HEK293 (cell line): Measurements from ENCODE around the gene MAT2A.
A peak's percentile ranks its signal among the peaks of the same experiment; 100 is the strongest.

Experiments
- EGR2 ChIP-seq: fragments of 450-650 bp; formaldehyde crosslinking; IDR thresholded peaks from 2 replicates; pipeline ENCODE4 v1.5.1; 2016; ENCODE audit warnings: low read depth, missing biosample characterization, missing genetic modification characterization
- GLIS1 ChIP-seq: fragments of 450-650 bp; formaldehyde crosslinking; IDR thresholded peaks from 2 replicates; pipeline ENCODE4 v1.5.1; 2016; ENCODE audit warnings: missing biosample characterization, missing genetic modification characterization
- HIC1 ChIP-seq: fragments of 450-650 bp; formaldehyde crosslinking; IDR thresholded peaks from 2 replicates; pipeline ENCODE4 v1.5.1; 2016; ENCODE audit warnings: missing biosample characterization, missing genetic modification characterization
- INSM2 ChIP-seq: fragments of 450-650 bp; formaldehyde crosslinking; IDR thresholded peaks from 2 replicates; pipeline ENCODE4 v1.5.1; 2016; ENCODE audit warnings: missing biosample characterization, missing genetic modification characterization
- PRDM10 ChIP-seq: fragments of 450-650 bp; formaldehyde crosslinking; IDR thresholded peaks from 2 replicates; pipeline ENCODE4 v1.5.1; 2016; ENCODE audit warnings: missing biosample characterization, missing genetic modification characterization
- PRDM2 ChIP-seq: fragments of 450-650 bp; formaldehyde crosslinking; IDR thresholded peaks from 2 replicates; pipeline ENCODE4 v1.5.1; 2016; ENCODE audit warnings: missing biosample characterization, missing genetic modification characterization, borderline replicate concordance
- ZBTB8A ChIP-seq: fragments of 450-650 bp; formaldehyde crosslinking; IDR thresholded peaks from 2 replicates; pipeline ENCODE4 v1.5.1; 2016; ENCODE audit warnings: missing biosample characterization, missing genetic modification characterization
- ZFHX2 ChIP-seq: fragments of 450-650 bp; formaldehyde crosslinking; conservative IDR thresholded peaks from 2 replicates; pipeline ENCODE4 v1.5.1; 2016; ENCODE audit warnings: missing biosample characterization, missing genetic modification characterization
- ZFP3 ChIP-seq: fragments of 450-650 bp; formaldehyde crosslinking; IDR thresholded peaks from 2 replicates; pipeline ENCODE4 v1.5.1; 2016; ENCODE audit warnings: low read depth, missing biosample characterization, missing genetic modification characterization
- ZNF214 ChIP-seq: fragments of 450-650 bp; formaldehyde crosslinking; IDR thresholded peaks from 2 replicates; pipeline ENCODE4 v1.5.1; 2017; ENCODE audit warnings: missing biosample characterization, mild to moderate bottlenecking, missing genetic modification characterization, borderline replicate concordance
- ZNF223 ChIP-seq: fragments of 450-650 bp; formaldehyde crosslinking; IDR thresholded peaks from 2 replicates; pipeline ENCODE4 v1.5.1; 2016; ENCODE audit warnings: missing biosample characterization, missing genetic modification characterization
- ZNF24 ChIP-seq: fragments of 450-650 bp; formaldehyde crosslinking; IDR thresholded peaks from 2 replicates; pipeline ENCODE4 v1.5.1; 2016; ENCODE audit warnings: missing biosample characterization, missing genetic modification characterization
- ZNF274 ChIP-seq, 2 experiments: fragments of 200-500 bp in 1 of 2; fragments of 450-650 bp in 1 of 2; sonication (Bioruptor generic) in 1 of 2; formaldehyde crosslinking in 1 of 2; IDR thresholded peaks; 2 replicates each; pipeline versions ENCODE4 v1.5.1 to v1.6.1; 2014 to 2016; ENCODE audit warnings: borderline replicate concordance in 1 of 2, inconsistent platforms in 1 of 2, low read length in 1 of 2, missing biosample characterization in 1 of 2, missing genetic modification characterization in 1 of 2
- ZNF302 ChIP-seq: fragments of 450-650 bp; formaldehyde crosslinking; IDR thresholded peaks from 2 replicates; pipeline ENCODE4 v1.5.1; 2016; ENCODE audit warnings: missing biosample characterization, missing genetic modification characterization, low read depth
- ZNF324 ChIP-seq: fragments of 450-650 bp; formaldehyde crosslinking; IDR thresholded peaks from 2 replicates; pipeline ENCODE4 v1.5.1; 2016; ENCODE audit warnings: missing biosample characterization, missing genetic modification characterization
- ZNF37A ChIP-seq: fragments of 450-650 bp; IDR thresholded peaks from 2 replicates; pipeline ENCODE4 v1.5.1; 2018; ENCODE audit warnings: missing biosample characterization, missing genetic modification characterization
- ZNF473 ChIP-seq: fragments of 450-650 bp; formaldehyde crosslinking; IDR thresholded peaks from 2 replicates; pipeline ENCODE4 v1.5.1; 2017; ENCODE audit warnings: missing biosample characterization, missing genetic modification characterization
- ZNF48 ChIP-seq: fragments of 450-650 bp; formaldehyde crosslinking; IDR thresholded peaks from 2 replicates; pipeline ENCODE4 v1.5.1; 2016; ENCODE audit warnings: missing biosample characterization, missing genetic modification characterization
- ZNF514 ChIP-seq: fragments of 450-650 bp; formaldehyde crosslinking; IDR thresholded peaks from 2 replicates; pipeline ENCODE4 v1.5.1; 2016; ENCODE audit warnings: missing biosample characterization, missing genetic modification characterization
- ZNF600 ChIP-seq: fragments of 450-650 bp; formaldehyde crosslinking; IDR thresholded peaks from 2 replicates; pipeline ENCODE4 v1.5.1; 2016; ENCODE audit warnings: missing biosample characterization, missing genetic modification characterization
- ZNF624 ChIP-seq: fragments of 450-650 bp; formaldehyde crosslinking; IDR thresholded peaks from 2 replicates; pipeline ENCODE4 v1.5.1; 2017; ENCODE audit warnings: missing biosample characterization, missing genetic modification characterization
- ZNF629 ChIP-seq: fragments of 450-650 bp; formaldehyde crosslinking; IDR thresholded peaks from 2 replicates; pipeline ENCODE4 v1.5.1; 2017; ENCODE audit warnings: missing biosample characterization, missing genetic modification characterization
- ZNF660 ChIP-seq: fragments of 450-650 bp; IDR thresholded peaks from 2 replicates; pipeline ENCODE4 v1.5.1; 2018; ENCODE audit warnings: missing biosample characterization, mild to moderate bottlenecking, missing genetic modification characterization
- ZNF701 ChIP-seq: fragments of 450-650 bp; formaldehyde crosslinking; IDR thresholded peaks from 2 replicates; pipeline ENCODE4 v1.5.1; 2016; ENCODE audit warnings: missing biosample characterization, missing genetic modification characterization
- ZNF707 ChIP-seq: fragments of 450-650 bp; formaldehyde crosslinking; IDR thresholded peaks from 2 replicates; pipeline ENCODE4 v1.5.1; 2016; ENCODE audit warnings: missing biosample characterization, missing genetic modification characterization

Gene MAT2A

GRCh38 chr2:85538507-85539360 is at the start of gene MAT2A (continued):
- TF ChIP-seq INSM2 (peak; percentile 34; the same call in 1 of the 2 replicates), ZNF624 (tag by site-specific recombination) (no peak), ZNF214 (no peak), GLIS1 (peak; percentile 83), HIC1 (peak; percentile 50; the same call in 1 of the 2 replicates), ZNF701 (tag by site-specific recombination) (no peak), EGR2 (tag by site-specific recombination) (no peak; the same call in 1 of the 2 replicates), ZNF629 (tag by site-specific recombination) (peak; percentile 79), ZNF274 (IDR thresholded peaks at IDR 0.05; ENCODE audit: low read length) (no peak), ZNF274 (tag by site-specific recombination; IDR thresholded peaks at IDR 0.05; ENCODE audit: borderline replicate concordance) (no peak), ZNF37A (tag by site-specific recombination) (no peak), ZNF324 (tag by site-specific recombination) (peak; percentile 67), ZFHX2 (tag by site-specific recombination) (peak; percentile 35), ZNF24 (0 out of 2 replicates have a peak, but pooled peaks have one; percentile 57), ZNF473 (tag by site-specific recombination) (no peak), PRDM2 (tag by site-specific recombination) (no peak), PRDM10 (tag by site-specific recombination) (peak; percentile 100), ZBTB8A (tag by site-specific recombination) (no peak; the same call in none of the 2 replicates), ZNF707 (tag by site-specific recombination) (no peak), ZFP3 (tag by site-specific recombination) (no peak), ZNF223 (tag by site-specific recombination) (no peak), ZNF600 (tag by site-specific recombination) (peak; percentile 59; the same call in 1 of the 2 replicates), ZNF302 (tag by site-specific recombination) (no peak), ZNF660 (tag by site-specific recombination) (no peak; the same call in 1 of the 2 replicates), ZNF48 (tag by site-specific recombination) (no peak), ZNF514 (tag by site-specific recombination) (no peak)
